ENCODE results near the gene MED13.
"Not testable (repeated sequence)": the region's sequence is repeated elsewhere in the genome, so short reads cannot be mapped to it uniquely, and the experiment has no call there.

Gene MED13

GRCh38 chr17:61996916-61997605 lies 68.0 kb downstream of the MED13 start:
- DNase-seq (ENCODE audit: low spot score), result no peak

GRCh38 chr17:61989509-61989908 lies 75.6 kb downstream of the MED13 start:
- DNase-seq (ENCODE audit: low spot score), result no peak

GRCh38 chr17:61986898-61987297 lies 78.2 kb downstream of the MED13 start:
- no peak for DNase-seq (ENCODE audit: low spot score)

- DNase-seq (ENCODE audit: low spot score), result no peak
Measured at GRCh38 chr17:61984821-61985220, 80.3 kb downstream of the MED13 start.

- no peak for DNase-seq (ENCODE audit: low spot score)
Measured at GRCh38 chr17:61981323-61981722, 83.8 kb downstream of the MED13 start.

GRCh38 chr17:61980535-61980934 lies 84.5 kb downstream of the MED13 start:
- no peak for DNase-seq (ENCODE audit: low spot score)

GRCh38 chr17:61974115-61974514 lies 91.0 kb downstream of the MED13 start:
- no peak for DNase-seq (ENCODE audit: low spot score)

- no peak for DNase-seq (ENCODE audit: low spot score)
Measured at GRCh38 chr17:61972311-61972710, 92.8 kb downstream of the MED13 start.

GRCh38 chr17:61970030-61970429 lies 95.0 kb downstream of the MED13 start:
- DNase-seq (ENCODE audit: low spot score), result no peak

GRCh38 chr17:61968757-61969156 lies 96.3 kb downstream of the MED13 start:
- DNase-seq (ENCODE audit: low spot score), result no peak

- no peak for DNase-seq (ENCODE audit: low spot score)
Measured at GRCh38 chr17:61967729-61968128, 97.3 kb downstream of the MED13 start.

- no peak for DNase-seq (ENCODE audit: low spot score)
Measured at GRCh38 chr17:61966191-61966590, 98.9 kb downstream of the MED13 start.

GRCh38 chr17:61955619-61956018 lies 109.5 kb downstream of the MED13 start:
- DNase-seq (ENCODE audit: low spot score), result no peak

- no peak for DNase-seq (ENCODE audit: low spot score)
Measured at GRCh38 chr17:61947367-61948078, 117.6 kb downstream of the MED13 start.

- no peak for DNase-seq (ENCODE audit: low spot score)
Measured at GRCh38 chr17:61946359-61946758, 118.7 kb downstream of the MED13 start.

GRCh38 chr17:61943117-61943516 lies 122.0 kb downstream of the MED13 start:
- no peak for DNase-seq (ENCODE audit: low spot score)

GRCh38 chr17:61942085-61942484 lies 123.0 kb downstream of the MED13 start:
- DNase-seq (ENCODE audit: low spot score), result no peak

- no peak for DNase-seq (ENCODE audit: low spot score)
Measured at GRCh38 chr17:61928101-61928436, 137.0 kb downstream of the MED13 start.

- peak; percentile 97 for DNase-seq (ENCODE audit: low spot score)
Measured at GRCh38 chr17:61927208-61928100, 137.6 kb downstream of the MED13 start, which contains the start of gene INTS2. Gene INTS2 (minus strand): TSS chr17:61927982. CDS start chr17:61926644, 1,338 bp downstream.

GRCh38 chr17:61926826-61927207 lies 138.3 kb downstream of the MED13 start:
- no peak for DNase-seq (ENCODE audit: low spot score)

- not testable (repeated sequence) for DNase-seq (ENCODE audit: low spot score)
Measured at GRCh38 chr17:61915162-61915561, 149.9 kb downstream of the MED13 start.

GRCh38 chr17:61908292-61909037 lies 156.6 kb downstream of the MED13 start:
- DNase-seq (ENCODE audit: low spot score), result no peak
